GM19452 (cell line): ENCODE measurements around the gene RMND5B.
"Not testable (repeated sequence)": the region's sequence is repeated elsewhere in the genome, so short reads cannot be mapped to it uniquely, and the experiment has no call there.

Experiments
- ATAC-seq: cut with Tn5 transposase; IDR thresholded peaks from one replicate; pipeline ENCODE4 v1.9.1; 2021; ENCODE audit not compliant: unreplicated experiment

Gene RMND5B

DNA sequence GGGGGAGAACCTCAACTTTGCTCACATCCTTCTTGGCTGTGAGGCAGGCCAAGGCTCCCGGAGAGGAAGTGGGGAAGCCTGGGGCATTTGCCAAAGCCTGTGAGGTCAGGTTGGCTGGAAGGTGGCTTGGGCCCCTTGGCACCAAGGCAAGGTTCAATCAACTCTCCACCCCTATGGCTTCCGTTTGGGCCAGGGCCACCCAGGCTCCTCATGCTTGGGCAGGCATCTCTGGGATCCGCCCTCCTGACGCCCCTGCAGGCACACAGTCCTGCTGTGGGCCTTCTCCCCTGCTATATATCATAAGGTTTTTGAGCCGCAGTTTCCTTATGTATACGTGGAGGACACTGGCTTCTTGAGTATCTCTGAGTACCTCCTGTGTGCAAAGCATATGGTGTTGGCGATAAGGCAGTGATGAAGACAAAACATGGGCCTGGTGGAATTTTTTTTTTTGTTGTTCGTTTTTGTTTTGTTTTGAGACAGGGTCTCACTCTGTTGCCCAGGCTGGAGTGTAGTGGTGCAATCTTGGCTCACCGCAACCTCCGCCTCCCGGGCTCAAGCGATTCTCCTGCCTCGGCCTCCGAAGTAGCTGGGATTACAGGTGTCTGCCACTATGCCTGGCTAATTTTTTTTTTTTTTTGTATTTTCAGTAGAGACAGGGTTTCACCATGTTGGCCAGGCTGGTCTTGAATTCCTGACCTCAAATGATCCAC is 3.4 kb upstream of the RMND5B start:
- not testable (repeated sequence) for ATAC-seq

- no peak for ATAC-seq
These were observed 1.5 kb upstream of the RMND5B start for GRCh38 chr5:178129296-178129695.

DNA sequence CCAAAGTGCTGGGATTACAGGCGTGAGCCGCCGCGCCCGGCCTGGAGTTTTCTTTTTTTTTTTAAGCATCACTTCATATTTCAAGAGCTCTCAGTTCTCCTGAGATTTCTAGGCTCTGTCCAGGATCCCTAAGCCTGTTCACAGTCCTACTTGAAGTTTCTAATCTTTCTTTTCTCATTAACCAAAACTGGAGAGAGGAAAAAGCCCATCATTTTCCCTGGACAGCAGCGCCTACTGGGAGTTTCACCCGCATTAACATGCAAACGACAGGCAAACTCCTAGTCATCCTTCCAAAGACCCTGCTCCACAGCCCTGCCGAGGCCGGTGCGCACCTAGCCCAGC is 609 bp upstream of the RMND5B start:
- not testable (repeated sequence) for ATAC-seq

- ATAC-seq = no peak
These were observed 707 bp downstream of the RMND5B start for GRCh38 chr5:178131446-178131996.

DNA sequence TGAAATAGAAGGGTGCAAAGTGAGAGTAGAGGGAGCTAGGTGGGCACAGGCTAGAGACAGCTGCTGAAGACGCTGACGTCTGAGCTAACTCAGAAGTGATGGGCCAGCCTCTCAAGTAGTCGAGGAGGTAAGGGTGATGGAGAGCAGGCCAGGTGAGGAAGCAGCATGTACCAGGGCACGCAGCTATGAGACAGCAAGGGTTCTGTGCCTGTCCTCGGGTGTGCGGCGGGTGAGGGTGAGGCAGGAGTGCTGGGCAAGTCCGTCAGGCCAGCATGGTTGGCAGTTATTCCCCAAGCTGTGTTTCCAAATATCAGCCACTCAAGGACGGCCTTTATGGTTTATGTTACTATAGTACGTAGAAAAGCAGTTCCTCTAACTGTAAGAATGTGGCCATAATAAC is 6.2 kb downstream of the RMND5B start:
- no peak for ATAC-seq

DNA sequence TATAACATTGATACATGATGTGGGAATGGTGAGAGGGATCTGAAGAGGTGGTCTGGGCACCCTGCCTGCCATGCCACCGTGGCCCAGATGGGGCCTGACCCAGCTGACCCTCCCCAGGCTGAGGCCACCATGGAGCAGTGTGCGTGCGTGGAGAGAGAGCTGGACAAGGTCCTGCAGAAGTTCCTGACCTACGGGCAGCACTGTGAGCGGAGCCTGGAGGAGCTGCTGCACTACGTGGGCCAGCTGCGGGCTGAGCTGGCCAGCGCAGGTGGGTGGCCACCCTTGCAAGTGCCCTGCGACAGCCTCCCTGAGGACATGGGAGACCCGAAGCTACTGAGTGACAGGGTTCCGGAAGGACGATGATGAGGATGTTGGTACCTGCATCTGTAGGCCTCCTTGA is 7.2 kb downstream of the RMND5B start:
- no peak for ATAC-seq

DNA sequence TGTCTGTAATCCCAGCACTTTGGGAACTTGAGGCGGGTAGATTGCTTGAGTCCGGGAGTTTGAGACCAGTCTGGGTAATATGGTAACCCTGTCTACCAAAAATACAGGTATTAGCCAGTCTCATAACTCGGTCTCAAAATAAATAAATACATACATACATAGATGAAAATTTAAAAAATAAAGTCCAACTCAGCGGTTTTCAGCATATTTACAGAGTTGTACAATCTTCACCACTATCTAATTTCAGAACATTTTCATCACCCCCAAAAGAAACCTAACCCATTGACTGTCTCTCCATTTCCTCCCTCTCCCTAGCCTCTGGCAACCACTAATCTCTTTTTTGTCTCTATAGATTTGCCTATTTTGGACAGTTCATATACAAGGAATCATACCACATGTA is 10.7 kb downstream of the RMND5B start:
- no peak for ATAC-seq

DNA sequence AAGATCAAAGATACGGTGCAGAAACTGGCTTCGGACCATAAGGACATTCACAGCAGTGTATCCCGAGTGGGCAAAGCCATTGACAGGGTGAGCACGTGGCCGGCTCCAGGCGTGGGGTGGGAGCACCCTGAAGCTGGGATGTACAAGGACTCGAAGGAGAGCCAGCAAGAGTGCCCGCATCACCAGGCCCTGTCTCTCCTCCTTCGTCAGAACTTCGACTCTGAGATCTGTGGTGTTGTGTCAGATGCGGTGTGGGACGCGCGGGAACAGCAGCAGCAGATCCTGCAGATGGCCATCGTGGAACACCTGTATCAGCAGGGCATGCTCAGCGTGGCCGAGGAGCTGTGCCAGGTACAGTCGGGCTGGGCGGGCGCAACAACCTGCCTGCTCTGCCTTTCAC is 11.8 kb downstream of the RMND5B start:
- no peak for ATAC-seq

DNA sequence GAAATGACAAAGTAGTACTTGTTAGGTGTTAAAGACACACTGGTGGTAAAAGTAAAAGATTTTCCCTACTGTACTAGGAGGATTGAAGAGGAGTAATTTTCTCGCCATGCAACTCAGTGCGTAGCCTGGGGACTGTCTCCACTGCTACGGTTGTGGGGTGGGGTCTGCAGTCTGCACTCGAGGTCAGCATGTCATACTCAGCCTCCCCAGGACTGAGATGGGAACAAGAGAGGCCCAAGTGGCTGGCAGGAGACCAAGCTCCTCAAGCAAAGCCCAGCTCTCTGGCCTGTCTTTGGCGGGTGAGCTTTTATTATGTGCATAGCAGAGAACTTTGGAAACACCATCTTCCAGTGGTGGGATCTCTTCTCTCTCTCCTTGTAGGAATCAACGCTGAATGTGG is 12.4 kb downstream of the RMND5B start:
- ATAC-seq = no peak

- ATAC-seq = no peak
These were observed 13.1 kb downstream of the RMND5B start for GRCh38 chr5:178143901-178144300.

- no peak for ATAC-seq
These were observed 15.4 kb downstream of the RMND5B start for GRCh38 chr5:178145965-178146820.

- no peak for ATAC-seq
These were observed 16.6 kb downstream of the RMND5B start for GRCh38 chr5:178147406-178147805.

GRCh38 chr5:178149199-178149932 is 18.6 kb downstream of the RMND5B start:
- no peak for ATAC-seq

GRCh38 chr5:178150977-178151734 is 20.3 kb downstream of the RMND5B start:
- no peak for ATAC-seq

- no peak for ATAC-seq
These were observed 22.0 kb downstream of the RMND5B start for GRCh38 chr5:178152491-178153444.

GRCh38 chr5:178153530-178154340 is 22.9 kb downstream of the RMND5B start, which contains the start of gene NHP2:
Gene NHP2 (minus strand): TSS chr5:178153885. CDS start chr5:178153817, 68 bp downstream.
- ATAC-seq = peak; percentile 97

DNA sequence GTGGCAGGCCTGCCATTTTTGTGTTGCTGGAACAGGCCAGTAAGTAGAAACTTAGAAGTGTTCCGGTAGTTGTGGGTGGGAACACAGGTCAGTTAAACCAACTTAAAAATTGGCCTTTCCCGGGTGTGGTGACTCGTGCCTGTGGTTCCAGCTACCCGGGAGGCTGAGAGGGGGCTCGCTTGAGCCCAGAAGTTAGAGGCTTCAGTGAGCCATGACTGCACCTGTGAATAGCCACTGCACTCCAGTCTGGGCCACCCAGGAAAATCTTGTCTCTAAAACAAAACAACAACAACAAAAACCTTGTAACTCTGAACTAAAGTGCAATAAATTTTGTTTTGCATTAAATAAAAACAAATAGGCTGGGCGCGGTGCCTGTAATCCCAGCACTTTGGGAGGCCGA is 24.3 kb downstream of the RMND5B start:
- no peak for ATAC-seq

GRCh38 chr5:178160176-178160575 is 29.4 kb downstream of the RMND5B start:
- no peak for ATAC-seq

DNA sequence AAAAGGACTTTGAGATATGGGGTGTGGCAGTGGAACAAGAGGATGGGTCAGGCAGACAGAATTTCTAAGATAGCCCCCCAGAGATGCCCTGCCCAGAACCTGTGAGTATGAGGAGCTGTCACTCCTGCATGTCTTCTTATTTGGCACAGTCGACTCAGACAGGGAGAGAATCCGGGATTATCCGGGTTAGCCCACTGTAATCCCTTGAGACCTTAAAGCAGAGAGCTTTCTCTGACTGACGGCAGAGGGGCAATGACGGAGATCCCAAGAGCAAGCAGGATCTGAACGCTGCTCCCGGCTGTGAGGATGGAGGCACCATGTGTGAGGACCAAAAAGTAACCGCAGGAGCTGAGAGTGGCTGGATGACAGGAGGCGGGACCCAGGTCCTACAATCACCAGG is 31.7 kb downstream of the RMND5B start:
- ATAC-seq = no peak
